NCI-H345 treated with DMSO at 0.1 percent for 48 hours (cell line): Measurements from ENCODE around the gene LVRN.
"Not testable (repeated sequence)": the region's sequence is repeated elsewhere in the genome, so short reads cannot be mapped to it uniquely, and the experiment has no call there.

Experiments
- DNase-seq: peaks from one replicate; lab custom pipeline; 2025; ENCODE audit not compliant: unreplicated experiment; lab: John Stamatoyannopoulos, UW

LVRN gene, protein sequence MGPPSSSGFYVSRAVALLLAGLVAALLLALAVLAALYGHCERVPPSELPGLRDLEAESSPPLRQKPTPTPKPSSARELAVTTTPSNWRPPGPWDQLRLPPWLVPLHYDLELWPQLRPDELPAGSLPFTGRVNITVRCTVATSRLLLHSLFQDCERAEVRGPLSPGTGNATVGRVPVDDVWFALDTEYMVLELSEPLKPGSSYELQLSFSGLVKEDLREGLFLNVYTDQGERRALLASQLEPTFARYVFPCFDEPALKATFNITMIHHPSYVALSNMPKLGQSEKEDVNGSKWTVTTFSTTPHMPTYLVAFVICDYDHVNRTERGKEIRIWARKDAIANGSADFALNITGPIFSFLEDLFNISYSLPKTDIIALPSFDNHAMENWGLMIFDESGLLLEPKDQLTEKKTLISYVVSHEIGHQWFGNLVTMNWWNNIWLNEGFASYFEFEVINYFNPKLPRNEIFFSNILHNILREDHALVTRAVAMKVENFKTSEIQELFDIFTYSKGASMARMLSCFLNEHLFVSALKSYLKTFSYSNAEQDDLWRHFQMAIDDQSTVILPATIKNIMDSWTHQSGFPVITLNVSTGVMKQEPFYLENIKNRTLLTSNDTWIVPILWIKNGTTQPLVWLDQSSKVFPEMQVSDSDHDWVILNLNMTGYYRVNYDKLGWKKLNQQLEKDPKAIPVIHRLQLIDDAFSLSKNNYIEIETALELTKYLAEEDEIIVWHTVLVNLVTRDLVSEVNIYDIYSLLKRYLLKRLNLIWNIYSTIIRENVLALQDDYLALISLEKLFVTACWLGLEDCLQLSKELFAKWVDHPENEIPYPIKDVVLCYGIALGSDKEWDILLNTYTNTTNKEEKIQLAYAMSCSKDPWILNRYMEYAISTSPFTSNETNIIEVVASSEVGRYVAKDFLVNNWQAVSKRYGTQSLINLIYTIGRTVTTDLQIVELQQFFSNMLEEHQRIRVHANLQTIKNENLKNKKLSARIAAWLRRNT

DNA sequence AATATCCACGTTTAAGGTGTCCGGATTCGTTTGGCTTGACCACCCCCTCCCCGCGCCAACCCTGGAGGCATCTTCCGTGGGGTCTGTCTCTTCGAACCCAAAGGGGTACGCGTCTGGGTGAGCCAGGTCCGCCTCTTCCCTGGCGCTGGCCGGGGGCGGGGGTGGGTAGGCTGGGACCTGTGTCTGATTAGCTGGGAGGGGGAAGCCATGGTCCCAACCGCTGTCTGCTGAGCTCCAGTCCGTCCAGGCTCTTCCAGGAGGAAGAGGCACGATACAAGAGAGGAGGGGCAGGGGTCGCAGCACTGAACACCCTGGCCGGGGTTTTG lies at the start of gene LVRN:
Gene LVRN, plus strand, starts transcription at position 237 of the 326 bp plus-strand sequence. CDS start 143 bp downstream, outside the sequence.
- DNase-seq = no peak

DNA sequence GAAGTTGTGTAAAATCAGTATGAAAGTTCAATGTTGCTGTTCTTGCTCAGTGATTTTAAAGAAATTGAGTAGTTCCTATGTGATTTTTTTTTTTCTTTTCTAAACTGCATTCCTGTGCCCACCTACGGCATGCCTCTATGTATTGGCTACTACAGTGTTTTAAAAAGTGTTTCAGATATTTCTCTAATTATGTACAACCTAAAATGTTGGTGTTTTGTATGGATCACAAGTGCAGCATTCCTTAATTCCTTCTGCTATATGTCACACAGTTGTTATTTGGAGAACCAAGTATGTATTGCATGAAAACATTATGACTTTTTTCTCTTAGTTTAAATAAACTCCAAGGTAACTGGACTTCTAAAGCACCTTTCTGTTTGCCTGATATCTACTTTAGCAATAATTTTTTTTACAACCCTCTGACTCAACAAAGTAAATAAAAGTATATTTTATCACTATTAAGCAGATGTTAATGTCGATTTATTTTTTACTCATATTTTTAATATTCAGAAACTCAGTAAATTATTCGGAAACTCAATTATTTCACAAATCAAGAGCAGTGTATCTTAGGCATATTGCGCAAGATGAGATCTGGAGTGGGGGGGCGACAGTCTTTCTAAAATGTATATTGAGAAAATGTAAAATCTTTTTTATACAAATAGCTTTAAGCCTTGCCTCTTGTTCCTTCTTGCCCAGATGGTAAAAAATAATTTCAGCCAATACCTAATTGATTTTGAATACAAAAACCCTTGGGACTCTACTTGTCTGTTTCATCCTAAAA lies 48.5 kb upstream of the LVRN start:
- not testable (repeated sequence) for DNase-seq

DNA sequence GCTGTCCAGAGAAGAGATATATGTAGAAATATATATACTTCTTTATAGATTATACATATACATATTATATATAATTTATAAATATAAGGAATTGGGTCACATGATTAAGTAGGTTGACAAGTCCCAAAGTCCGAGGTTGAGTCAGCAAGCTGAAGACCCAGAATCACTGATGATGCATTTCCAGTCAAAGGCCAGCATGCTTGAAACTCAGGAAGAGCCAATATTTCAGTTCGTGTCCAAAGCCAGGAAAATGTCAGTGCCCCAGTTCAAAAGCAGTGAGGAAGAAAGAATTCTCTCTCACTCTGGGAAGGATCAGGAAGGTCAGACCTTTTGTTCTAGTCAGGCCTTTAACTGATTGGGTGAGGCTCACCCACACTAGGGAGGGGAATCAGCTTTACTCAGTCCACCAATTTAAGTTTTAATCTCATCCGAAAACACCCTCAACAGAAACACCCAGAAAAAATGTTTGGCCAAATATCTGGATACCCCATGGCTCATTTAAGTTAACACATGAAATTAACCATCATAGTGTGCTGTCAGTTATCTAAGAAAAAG lies 42.0 kb upstream of the LVRN start:
- DNase-seq = no peak

DNA sequence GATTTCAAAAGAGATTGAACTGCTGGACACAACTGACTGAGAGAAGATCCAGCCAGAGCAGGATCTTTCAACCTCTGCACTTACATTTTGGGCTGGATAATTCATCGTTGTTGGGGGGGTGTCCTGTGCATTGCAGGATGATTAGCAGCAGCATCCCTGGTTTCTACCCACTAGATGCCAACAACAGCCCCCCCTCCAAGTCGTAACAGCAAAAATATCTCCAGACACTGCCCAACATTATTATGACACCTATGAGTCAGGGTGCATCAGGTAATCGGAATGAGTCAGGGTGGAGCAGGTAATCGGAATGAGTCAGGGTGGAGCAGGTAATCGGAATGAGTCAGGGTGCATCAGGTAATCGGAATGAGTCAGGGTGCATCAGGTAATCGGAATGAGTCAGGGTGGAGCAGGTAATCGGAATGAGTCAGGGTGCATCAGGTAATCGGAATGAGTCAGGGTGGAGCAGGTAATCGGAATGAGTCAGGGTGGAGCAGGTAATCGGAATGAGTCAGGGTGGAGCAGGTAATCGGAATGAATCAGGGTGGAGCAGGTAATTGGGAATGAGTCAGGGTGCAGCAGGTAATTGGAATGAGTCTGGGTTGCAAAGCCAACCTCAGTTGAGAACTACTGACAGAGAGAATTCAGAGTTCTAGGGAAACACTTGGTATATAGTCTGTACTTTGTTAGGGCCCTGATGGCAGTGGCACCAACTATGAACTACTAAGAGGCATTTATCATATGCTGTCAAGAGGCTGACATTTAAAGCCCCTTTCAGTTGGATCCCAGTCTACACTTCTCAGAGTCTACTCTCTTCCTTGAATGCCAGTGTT lies 33.5 kb upstream of the LVRN start:
- DNase-seq = not testable (repeated sequence)

DNA sequence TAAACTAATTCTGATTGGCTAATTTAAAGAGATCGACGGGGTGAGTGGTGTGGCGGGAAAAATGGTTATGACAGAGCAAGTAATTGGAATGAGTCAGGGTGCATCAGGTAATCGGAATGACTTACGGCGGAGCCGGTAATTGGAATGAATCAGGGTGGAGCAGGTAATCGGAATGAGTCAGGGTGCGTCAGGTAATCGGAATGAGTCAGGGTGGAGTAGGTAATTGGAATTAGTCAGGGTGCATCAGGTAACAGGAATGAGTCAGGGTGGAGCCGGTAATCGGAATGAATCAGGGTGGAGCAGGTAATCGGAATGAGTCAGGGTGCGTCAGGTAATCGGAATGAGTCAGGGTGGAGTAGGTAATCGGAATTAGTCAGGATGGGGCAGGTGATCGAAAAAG lies 32.1 kb upstream of the LVRN start:
- DNase-seq = not testable (repeated sequence)

DNA sequence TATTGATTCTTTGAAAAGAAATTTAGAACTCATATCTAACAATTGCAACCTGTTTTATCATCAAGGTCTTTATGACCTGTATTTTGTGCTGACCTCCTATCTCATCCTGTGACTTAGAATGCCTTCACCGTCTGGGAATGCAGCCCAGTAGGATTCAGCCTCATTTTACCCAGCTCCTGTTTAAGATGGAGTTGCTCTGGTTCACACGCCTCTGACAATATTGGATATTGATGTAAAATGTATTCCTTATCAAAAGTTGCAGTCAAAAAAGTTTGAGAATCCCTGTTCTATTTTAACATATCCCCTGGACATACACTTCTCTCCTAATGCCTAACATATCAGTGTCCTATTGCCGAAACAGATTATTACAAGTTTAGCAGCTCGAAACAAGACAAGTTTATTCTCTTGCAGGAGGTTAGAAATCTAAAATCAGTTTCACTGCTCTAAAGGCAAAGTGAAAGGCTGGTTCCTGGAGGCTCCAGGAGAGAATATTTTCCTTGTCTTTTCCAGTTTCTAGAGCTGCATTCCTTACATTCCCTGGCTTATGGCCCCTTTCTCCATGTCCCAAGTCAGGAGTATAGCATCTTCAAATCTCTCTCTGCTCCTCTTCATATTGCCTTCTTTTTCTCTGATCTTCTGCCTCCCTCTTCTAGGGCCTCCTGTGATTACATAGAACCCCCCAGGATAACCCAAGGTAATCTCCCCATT lies 31.5 kb upstream of the LVRN start:
- no peak for DNase-seq

DNA sequence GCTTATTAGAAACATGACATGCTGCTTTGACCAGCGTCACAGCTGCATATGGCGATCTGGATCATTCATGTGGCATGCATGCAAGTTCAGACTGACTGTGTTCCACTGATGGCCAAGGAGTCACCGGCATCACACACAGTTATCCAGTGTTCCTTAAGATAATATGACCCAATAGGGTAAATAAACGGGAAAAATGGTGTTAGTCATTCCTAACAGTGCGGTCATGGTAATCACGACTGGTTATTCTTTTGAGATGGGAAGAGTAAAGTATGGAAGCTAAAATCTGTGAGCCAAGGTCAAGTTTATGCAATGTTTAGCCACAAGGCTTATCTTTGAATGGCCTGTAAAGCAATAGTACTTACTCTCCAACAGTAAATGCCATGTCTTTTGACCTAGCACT lies 29.3 kb upstream of the LVRN start:
- DNase-seq = no peak

DNA sequence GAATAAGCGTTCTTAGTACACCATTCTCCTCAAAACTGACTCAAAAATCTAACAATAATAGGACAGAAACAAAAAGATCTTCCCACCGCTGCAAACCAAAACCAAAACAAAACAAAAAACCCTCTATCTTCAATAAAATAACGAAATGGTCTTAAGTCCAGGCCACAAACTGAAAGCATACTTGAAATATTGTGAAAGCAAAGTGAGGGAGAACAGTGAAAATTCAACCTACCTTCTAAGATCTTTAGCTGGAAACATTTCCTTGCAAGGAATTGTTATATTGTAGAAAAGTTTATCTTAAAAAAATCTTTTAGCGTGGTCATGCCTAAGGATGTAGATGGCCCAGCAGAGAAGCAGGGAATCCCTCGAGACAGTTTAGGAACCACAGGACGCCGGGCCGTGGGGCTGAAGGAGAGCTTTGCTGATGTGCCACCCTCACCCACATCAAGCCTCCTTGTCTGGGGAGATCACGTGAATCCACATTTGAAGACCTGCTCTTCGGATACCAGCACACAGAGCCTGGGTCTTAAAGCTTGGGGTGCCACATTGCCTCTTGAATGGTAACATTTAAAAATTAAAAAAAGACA lies 27.8 kb upstream of the LVRN start:
- DNase-seq = no peak

DNA sequence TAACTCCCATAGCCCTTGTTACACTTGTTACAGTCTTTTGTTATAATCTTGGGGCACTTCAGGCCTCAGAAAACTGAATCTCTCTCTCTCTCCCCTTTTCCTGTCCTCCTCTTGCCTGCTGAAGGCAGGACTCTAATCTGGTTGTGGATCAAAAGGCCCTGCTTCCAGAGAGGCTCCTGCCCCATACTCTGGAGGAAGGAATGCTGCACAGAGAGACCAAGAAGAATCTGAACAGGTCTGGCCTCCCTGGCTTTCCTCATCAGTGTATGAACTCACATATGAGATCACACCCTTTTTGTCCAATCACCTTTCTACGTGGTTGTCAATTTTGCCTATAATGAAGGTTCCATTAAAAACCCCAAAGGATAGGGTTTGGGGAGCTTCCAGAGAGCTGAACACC lies 26.2 kb upstream of the LVRN start:
- DNase-seq = no peak

DNA sequence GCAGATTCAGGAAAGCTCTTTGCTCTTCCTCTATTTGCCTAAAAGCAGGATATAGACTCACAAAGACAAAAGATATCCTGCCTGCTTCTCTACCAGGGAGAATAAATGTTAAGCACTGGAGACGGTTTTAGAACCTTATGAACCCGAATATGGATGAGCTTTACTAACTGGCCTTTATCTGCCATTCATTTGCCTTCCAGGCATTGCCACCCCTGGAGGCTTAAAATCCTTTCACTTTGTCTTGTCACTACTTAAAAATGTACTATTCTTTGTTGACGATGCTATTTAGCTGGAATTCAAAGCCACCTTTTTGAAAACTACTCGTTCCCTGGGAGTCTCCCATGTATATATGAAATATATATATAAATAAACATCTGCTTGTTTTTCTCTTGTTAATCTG lies 23.2 kb upstream of the LVRN start:
- no peak for DNase-seq

DNA sequence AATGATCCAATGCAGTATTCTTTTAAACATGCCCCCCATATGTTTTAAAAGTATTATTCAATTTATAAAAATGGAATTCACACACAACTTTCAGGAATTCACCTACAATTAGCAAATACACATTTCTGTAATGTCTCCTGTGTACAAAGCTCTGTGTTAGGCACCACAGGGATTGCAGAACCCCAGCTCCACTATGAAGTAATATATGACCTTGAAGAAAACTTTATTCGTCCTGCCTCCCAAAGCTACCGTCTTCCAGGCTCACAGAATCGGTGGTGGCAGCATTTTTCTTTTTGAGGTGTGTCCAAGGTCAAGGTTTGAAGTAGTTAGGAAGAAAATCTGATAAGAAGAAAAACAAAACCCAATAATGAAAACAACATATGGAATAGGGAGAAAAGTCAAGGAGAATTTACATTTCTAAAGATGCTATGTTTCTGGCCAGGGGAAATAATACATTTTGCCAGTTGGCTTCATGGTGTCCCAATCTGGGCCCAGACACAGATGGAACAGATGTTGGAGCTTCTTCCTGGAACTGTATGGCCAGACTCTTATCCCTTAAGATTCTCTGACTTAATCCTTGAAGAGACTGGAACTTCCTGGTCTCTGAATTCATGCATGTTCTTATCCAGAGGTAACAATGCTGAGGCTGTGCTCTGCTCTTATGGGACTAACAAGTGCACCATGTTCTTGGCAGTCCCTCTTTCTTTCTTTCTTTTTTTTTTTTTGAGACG lies 22.0 kb upstream of the LVRN start:
- no peak for DNase-seq

DNA sequence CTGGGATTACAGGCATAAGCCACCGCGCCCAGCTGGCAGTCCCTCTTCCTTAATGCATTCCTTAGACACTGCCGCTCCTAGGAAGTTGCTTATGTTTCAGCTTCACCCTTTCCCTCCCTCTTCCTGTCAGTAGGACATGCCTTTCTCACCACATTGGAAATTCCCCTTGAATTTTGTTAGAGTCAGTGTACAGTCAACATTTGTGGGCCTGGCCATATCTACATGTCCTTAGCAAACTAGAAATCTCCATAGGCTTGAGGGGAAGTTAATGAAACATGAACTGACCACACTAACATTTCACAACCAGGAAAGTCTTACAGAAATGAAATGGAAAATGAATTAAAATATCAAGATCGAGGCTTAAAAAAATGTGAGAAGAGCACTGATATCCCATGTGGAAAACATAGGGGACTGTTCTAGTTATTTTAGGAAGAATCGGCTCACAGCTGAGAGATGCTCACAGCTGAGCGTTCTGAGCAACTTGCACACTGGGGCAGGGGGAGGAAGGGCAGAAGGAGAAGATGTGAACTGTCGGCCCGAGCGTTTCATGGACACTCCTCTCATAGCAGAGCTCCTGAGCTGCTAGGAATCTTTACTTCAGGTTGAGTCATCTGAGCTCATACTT lies 21.1 kb upstream of the LVRN start:
- no peak for DNase-seq

DNA sequence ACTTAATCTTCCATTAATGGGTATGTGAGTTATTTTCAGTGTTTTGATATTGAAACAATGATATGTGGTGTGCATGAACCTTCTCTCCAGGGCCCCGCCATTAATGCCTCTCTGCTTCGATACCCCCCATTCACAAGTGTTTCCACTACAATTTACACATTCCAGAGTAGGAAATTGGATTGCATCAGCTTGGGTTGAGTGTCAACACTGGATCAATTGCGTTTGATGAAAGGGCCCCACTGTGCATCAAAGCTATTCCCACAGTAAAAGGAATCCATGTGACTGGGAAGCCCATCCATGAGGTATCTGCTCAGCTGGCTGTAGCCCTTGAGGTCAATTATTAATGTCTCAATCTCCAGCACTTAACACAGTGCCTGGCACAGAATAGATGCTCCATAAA lies 17.8 kb upstream of the LVRN start:
- no peak for DNase-seq

DNA sequence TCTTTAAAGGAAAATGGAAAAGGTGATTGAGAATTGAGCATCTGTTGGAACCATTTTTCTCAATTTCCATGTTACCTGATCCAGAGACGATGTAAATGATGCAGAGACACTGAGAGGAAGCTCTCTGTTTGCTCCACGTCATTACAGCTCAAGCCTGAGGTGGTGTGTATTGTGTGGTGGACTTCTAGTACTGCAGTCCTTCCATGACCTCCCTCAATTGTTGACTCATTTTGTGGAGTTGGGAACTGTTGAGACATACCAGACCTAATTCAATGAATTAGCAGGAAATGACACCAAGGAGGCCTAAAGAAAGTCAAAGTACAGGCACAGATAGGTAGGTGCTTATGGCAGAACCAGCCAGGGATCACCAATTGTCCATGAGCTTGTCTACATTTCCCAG lies 15.6 kb upstream of the LVRN start:
- DNase-seq = no peak

DNA sequence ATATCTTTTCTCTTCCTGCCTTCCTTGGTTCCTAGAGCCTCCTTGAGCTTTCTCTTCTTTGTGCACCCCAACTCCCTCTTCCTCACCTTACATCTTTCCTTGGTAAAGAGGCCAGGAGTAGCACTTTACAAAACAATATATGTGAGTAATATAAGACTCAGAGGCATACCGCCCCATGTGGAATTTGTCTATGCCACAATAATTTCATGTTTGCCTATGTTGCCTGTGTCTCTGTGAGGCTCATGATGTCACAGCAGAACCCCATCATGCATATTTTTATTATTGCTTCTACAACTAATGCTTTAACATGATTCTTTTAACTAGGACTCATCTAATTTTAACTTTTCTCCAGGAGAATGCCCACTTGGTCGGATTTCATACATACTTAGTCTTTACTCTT lies 15.0 kb upstream of the LVRN start:
- no peak for DNase-seq

DNA sequence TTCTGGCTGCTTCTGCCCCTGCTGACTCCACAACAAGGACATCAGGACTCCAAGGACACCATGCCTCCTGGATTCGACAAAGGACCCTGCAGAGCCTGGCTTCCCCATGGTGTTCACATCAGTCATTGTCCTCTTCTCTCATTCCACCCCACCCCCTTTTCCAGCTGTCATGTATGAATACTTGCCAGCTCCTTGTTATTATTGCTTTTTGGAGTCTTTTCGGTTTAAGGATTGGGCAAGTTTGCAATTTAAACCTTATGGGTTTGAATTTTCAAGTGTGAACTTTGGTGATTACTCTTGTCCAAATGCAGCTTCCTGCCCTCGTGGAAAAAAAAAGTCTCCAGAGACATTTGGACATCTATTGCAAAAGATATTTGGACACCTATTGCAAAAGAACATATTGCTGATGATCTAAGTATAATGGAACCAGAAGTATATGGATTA lies 14.2 kb upstream of the LVRN start:
- no peak for DNase-seq

DNA sequence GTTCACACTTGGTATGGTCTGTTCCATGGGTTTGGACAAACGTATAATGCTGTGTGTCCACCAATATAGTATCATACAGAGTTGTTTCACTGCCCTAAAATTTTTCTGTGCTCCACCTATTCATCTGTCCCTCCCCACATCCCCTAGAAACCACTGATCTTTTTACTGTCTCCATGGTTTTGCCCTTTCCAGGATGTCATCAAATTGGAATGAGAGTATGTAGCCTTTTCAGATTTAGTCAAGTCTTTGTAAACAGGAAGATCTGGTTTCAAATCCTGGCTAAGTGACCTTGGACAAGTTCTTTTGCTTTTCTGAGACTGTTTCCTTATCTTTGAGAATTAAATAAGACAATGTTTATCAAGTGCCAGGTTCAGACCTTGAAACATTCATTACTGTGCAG lies 13.2 kb upstream of the LVRN start:
- DNase-seq = no peak

DNA sequence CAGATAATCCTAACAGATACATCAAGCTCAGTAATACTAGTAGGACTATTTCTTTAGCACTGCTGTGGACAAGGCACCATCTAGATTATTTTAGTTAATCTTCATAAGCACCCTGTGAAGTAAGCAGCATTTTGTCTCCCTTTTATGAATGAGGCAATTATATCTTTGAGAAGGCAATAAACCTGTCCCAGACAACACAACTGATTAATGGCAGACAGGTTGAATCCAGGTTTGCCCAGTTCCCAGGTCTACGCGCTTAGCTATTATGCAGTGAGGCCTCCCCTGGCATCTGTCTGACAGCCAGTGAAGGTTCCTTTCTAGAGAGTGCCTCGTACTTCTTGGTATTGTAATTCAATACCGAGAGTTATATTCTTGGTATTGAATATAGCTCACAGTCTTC lies 9.7 kb upstream of the LVRN start:
- no peak for DNase-seq
